Activated CD4-positive, alpha-beta T cell treated with anti-CD3 and anti-CD28 coated beads, Interleukin-2, amount 50 U/mL, for 4 hours (primary cell): ENCODE results near the gene MTR.
"Not testable (repeated sequence)": the region's sequence is repeated elsewhere in the genome, so short reads cannot be mapped to it uniquely, and the experiment has no call there.

Source experiments
- DNase-seq, 2 experiments: peaks; one replicate each; pipeline ENCODE4 v3.0.0-alpha.2; 2020

MTR gene

DNA sequence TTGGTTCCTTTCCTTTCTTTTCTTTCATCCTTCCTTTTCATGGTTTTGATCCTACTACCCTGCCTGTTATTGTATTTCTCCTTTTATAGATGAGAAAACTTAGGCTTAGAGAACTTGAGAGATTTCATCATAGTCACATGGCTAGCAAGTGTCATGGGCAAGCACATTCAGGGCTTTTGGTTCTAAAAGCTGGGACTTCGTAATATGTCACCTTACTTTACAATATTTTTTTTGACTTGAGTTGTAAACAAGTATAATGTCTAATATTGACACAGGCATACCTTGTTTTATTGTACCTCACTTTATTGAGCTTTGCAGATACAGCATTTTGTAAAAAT lies 70.7 kb downstream of the MTR start:
- DNase-seq, result no peak

DNA sequence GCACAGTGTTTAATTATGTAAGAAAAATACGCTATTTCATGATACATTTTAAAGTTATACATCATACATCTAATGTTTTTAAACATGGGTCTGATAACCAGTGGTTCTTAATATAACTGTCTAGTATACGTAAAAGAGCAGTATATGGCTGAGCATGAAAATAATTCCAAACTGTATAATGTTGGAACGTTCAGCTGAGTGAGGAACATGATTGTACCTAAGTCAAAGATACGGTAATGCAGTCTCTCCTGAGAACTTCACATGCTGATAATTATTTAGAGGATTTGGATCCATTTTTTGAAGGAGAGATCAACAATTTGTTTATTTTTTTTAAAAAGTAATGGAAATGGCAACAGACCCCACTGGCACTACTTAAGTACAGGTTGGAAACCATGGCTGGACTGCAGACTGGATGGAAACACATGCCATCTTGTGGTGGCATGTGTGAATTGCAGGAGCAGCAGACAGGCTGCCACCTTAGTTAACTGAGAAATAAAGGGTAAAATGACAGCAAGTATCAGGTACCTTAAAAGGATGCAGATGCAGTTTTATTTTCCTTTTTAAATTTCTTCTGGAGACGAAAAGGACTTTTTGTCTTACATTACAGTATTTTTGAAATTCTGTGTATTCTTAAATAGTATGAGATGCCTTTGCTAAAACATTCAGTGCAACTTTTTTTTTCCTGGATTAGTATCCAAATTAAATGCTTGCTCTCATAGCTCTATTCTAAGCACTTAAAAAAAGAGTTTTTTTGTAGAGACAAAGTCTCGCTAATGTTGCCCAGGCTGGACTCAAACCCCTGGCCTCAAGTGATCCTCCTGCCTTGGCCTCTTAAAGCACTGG lies 73.8 kb downstream of the MTR start:
- DNase-seq, result peak; percentile 17 to 26

DNA sequence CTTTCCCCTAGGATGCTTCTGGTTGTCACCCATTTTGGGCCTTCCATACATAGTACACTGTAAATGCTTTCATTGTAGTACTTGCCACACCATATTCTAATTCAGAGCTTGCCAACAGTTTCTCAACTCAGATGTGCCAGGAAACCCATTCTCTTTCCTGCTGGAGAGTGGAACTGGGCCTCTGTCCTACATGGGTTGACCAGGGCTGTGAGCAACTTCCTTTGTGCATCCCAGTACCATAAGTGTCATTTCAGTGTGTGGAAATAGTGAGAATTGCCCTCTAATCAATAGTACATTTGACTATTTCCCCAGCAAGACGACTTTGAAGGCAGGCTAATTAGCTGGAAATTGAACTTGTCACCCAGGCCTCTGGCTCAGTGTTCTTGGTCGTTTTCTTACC lies 74.8 kb downstream of the MTR start:
- DNase-seq, result no peak

DNA sequence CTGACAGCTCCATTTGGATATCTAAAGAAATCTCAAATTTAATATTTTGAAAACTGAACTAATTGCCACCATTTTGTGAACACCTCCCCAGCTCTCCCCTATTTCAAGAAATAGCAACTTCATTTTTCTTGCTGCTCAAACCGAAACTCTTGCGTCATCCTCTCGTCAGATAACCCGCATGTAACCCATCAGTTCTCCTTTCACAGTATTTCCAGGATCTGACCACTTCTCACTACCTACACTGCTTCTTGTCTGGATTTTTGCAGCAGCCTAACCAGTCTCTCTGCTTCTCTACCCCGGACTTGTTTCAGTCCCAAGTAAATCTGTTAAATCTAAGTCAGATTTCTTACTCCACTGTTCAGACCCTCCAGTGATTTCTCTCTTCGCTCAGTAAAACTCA lies 75.6 kb downstream of the MTR start:
- no peak for DNase-seq

DNA sequence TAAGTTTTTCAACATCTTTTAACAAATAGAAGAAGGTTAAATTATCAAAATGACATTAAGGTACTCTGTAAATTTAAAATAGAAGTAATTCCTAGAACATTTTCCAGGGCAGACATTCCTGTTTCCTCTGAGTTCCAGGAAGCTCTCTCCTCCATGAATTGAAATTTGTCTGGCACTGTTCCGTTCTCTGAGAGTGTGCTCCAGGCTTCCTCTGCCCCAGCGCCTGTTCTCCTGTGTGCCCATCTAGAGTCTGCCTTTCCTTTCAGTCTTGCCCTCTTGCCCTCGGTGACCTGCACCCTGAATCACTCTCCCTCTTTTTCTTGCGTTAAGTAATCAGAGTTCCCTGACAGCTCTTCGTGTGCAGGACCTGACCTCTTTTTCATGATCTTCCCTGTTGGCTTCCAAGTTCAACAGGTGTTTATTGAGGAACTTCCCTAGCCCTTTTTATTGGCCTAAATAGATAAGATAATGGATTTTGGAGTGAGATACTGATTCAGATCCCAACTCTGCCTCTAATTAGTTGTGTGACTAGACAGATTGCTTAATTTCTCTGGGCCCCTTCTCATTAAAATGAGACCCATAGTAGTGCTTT lies 77.1 kb downstream of the MTR start:
- DNase-seq, result no peak

DNA sequence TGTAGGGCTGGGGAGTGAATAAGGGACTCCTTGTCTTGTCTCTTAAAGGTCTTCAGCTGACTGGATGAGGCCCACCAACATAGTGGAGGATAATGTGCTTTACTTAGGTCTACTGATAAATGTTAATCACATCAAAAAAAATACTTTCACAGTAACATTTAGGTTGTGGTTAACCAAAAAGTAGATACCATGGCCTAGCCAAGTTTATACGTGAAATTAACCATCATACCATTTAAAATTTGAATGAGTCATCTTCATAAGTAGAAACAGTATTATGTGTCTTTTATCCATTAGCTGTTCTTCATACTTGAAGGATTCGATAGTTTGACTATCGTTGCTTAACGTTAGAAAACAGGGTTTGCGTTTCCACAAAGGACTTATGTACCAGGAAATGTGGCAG lies 80.9 kb downstream of the MTR start:
- DNase-seq, result no peak

DNA sequence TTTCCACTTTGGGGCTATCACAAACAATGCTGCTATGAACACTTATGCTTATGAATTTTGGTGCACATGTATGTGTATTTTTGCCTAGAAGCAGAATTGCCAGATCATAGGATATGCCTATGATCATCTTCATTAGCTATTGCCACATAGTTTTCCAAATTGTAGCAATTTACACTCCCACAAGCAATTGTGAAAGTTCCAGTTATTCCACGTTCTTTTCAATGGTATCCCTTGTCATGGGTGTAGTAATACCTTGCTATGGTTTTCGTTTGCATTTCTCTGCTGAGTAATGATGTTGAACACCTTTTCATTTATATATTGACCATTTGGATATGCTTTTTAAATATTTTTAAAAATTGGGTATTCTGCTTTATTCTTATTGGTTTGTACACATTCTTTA lies 82.6 kb downstream of the MTR start:
- DNase-seq, result no peak

DNA sequence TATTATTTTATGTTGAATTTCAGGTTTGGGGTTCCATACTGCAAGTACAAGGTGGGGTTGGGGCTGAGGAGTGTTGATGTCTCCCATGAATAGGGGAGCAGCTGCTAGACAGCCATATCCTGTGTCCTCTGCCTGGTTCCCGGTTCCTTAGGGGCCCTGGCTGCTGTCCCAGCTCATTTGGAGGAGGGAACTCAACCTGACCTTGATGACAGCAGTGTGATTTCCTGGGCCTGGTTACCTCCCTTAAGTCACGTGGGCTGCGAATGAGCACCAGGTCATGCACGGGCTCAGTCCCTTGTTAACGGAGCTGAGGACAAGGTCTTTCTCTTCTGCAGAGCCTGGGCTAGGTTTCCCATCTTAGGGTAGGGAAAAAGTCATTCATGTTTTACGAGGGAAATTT lies 85.1 kb downstream of the MTR start:
- no peak for DNase-seq

DNA sequence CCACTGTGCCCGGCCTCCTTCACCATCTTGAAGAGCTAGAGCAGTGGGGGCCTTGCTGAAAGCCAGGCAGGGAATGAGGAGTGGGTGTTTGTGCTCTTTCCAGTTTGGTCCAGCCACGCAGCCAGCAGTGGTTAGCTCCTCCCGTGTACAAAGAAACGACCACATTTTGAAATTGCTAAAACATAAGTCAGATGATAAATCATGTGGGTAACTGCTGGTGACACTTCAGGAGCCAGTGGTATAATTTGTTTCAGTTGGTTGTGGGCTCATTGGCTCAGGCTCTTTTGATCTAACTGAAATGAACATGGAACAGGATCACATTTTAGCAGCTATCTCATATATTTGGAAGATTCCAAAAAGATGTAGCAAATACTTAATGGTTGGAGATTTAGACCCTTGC lies 87.6 kb downstream of the MTR start:
- DNase-seq, result no peak

DNA sequence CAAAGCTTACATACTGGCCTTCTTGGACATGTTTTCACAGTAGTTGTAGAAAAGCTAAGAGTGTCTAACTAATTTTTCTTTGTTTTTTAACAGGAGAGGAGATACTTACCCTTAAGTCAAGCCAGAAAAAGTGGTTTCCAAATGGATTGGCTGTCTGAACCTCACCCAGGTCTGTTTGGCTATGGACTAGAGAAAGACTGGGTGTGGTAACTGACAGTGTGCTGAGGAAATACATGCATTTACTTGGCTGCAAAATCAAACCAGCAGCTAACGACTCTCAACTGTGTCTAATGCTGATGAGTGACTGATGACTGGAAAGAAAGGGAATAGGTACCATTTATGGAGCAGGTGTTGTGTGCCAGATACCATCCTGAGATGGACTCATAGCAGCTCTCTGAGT lies 91.1 kb downstream of the MTR start:
- no peak for DNase-seq

DNA sequence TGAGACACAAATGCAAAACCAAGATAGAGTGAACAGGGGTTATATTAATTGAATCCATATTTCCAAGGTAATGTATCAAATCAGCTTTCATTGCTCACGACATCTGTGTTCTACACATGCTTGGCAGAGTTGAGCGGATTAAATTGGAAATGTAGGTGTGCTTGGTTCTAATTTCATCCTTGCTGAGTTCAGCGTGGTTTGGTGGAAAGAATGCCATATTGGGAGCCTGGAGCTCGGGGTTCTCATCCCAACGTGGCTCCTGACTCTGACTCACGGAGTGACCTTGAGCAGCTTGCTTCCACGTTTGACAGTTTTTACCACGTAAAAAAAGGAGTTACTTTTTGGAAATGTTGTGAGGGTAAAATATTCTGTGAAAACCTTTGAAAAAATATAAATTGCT lies 92.0 kb downstream of the MTR start:
- DNase-seq, result no peak

DNA sequence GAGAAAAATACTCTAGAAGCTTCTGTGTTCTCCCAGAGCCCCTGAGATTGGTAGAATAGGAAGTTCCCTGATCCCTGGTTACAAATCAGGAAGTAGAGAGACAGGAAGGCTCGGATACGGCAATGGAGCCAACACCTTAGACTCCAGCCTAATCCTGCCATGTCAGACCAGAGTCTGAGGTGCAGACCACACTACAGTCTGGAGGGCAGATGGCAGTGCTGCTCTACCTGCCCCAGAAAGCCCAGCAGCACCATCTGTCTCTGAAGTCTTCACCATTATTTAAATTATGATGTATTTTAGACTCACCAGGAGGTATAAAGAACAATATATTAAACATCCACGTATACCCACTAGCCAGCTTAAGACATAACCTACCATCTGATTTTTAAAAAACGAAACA lies 93.0 kb downstream of the MTR start:
- no peak for DNase-seq

DNA sequence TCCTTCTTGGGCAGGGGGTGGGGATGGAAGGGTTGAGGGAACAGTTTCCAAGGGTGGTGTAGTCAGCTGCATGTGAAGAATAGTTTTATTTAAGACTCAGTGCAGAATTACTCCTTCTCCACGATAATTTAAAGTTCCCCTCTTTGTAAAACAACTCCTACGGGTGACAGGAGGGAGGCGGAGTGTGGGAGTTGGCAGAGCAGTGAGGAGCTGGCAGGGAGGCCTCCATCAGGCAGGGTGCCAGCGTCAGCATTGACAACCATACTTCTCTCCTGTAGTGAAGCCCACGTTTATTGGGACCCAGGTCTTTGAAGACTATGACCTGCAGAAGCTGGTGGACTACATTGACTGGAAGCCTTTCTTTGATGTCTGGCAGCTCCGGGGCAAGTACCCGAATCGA lies 93.8 kb downstream of the MTR start:
- no peak for DNase-seq

DNA sequence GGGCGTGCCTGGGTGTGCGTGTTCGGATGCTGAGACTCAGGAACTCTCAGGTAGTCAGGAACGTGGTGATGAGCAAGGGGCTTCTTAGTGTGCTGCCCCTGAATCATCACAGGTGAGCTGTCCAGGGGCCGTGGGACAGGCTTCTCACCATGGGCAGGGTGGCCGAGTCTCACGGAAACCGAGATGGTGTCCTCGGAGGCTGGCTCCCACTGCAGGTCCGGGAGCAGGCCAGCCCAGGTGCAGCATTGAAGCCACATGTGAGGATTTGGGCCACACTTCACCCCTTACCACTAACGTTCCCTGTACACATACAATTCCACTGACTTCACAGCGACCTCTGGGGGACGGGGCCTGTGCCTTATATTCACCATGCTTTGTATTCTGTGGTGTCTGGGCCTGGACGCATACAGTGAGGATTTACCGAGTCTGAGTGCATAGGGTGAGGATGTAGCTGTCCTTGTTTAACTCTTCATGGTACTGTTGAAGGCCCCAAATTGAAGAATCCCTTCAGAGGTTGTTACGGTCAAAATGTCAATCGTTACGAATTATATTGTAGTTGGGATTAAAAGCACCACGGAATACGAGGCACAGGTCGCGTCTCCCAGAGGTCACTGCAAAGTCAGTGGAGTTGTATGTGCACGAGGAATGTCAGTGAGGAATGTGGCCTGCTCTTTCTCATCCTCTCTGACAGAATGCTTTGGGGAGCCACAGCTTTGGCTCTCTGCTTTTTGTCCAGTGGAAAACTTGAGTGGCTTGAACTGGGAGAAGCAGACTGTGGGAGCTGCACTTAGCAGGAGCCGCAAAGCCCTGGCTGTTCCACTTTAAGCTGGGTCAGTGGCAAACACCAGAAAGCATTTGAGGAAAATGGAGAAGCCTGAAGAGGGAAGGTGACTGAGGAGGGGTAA lies 95.3 kb downstream of the MTR start:
- no peak for DNase-seq

DNA sequence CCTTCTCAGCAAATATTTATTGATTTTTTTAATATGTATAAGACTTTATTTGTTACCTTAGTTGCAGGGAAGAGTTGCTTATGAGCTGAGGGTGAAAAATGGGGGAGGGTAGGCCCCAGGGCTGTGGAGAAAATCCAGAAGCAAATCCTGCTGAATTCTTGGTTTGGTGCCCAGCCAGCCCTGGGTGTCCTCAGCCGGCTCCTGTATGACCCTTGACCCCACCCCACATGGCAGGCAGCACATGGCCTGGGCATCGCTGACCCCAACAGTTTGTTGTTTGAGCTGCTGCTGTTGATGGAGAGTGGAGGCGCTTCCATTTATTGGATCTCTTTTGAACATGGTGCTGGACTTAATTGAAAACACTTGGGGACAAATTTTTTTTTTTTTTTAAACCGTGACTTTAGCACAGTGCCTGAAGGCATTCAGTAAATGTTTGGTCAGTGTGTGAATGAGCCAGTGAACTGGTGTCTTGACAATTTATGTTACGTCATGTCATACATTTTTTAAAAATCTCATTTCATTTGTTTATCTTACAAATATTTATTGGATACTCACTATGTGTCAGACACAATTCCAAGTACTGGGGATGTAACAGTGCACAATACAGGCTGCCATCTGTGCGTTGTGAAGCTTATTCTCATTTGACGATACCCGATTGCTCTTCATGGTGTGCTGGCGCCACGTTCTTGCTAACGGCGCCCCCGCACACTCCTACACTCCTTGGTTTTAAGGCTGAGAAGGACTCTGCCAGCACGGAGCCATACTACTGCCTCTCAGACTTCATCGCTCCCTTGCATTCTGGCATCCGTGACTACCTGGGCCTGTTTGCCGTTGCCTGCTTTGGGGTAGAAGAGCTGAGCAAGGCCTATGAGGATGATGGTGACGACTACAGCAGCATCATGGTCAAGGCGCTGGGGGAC lies 98.8 kb downstream of the MTR start:
- DNase-seq, result no peak

DNA sequence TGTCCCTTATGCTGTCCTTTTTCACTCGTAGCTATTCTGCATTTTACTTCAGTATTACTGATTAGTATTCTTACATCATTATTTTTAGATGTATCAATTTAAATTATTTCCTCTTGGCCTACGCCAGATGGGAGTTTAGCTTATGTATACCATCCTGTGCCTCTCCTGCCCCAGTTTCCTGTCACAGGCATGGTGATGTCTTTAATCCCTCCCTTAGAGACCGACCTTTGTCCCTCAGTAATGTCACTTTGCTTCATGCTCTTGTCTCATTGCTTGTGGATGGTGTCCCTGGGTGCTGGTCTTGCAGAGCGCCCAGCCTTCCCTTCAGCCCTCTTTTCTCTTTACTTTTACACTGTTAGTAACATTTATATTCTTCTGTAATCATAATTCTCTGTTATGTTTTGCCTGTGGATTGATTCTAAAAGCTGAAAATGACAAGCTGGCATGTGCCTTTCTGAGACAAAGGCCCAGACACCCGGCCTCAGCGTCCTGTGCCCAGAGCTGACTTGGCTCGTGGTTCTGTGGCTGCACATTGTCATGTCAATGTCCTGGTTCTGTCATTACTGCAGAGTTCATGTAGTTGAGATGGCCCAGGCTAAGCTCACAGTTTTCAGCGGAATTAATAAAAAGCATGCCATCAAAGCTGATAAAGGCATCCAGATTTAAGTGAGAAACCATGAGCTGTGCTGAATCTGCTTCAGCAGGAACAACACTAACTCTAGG lies 100.7 kb downstream of the MTR start:
- no peak for DNase-seq

DNA sequence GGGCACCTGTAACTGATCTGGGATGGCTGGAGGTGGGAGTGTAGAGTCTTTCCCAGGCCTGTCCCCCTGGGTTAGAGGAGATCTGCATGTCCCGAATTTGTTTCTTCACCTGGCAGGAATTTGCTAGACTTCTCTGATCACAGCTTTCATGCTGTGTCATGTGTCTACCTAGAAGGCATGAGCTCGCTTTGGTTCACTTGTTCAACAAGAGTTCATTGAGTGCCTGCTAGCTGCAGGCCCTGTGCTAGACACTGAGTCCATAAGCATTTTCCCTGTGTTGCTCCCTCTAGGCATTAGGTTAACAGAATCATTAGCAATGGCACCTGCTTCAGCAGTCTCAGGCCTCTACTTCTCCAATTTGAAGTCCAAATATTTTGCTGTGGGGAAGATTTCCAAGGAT lies 101.6 kb downstream of the MTR start:
- DNase-seq, result no peak

DNA sequence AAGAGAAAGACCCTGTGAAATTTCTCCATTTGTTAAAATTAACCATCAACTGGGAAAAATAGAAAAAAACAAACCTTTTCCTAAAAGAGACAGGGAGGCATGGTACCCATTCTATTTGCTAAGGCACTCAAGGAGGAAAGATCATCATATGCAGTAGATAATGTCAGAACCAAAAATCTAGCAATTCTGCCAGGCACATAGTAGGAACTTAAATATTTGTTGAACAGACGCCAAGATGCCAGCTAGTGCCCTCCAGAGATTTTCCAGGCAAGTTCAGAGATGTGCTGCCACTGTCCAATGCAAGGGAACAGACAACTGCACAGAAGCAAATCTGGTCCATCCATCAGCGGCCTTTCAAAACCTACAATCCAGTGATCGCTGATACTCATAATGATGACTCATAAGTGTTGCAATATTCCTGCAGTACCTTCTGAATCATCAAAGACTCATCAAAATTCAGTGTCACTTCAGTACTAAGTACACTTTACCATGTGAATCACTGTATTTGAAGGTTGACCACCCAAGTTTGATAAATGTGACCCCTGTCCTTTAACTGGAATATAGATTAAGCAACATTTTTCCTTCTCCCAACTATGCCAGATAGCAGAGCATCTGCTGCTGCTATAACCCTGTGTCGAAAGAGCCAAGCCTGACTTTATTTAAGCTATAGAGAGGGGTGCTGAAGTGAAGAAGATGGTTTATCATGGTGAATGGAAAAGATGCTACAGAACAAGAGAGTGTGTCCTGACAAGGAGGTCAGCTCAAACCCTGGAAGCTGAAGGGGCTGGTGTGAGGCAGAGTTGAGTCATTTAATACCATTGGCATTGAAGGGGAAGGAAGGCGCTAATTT lies 110.0 kb downstream of the MTR start:
- DNase-seq, result no peak

DNA sequence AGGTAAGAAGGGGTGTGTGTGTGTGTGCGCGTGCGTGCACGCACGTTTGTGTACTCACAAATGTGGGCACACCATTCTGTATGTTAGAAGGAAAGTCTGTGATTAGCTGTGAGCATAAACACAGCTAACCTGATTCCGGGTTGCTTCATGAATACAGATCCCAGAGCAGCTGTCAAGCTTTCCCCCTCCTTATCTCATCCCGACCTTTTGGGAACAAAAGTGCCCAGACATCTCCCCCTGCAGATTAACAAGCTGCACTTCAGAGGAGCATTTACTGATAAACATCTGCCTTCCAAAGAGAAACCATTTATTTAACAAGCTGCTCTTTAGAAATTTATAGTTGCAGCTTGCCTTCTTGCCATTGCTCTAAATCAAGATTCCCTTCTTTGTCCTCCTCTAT lies 112.1 kb downstream of the MTR start:
- no peak for DNase-seq

DNA sequence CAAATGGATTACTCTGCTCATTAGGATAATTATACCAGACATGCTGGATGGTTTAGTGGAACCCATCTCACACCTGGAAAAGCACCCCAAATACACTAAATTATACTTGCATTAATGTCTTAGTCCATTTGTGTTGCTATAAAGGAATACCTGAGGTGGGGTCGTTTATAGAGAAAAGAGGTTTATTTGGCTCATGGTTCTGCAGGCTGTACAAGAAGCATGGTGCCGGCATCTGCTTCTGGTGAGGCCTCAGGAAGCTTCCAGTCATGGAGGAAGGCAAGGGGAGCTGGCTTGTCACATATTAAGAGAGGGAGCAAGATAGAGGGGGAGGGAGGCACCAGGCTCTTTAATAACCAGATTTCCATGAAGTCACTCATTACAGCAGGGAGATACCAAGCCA lies 113.6 kb downstream of the MTR start:
- DNase-seq, result no peak

DNA sequence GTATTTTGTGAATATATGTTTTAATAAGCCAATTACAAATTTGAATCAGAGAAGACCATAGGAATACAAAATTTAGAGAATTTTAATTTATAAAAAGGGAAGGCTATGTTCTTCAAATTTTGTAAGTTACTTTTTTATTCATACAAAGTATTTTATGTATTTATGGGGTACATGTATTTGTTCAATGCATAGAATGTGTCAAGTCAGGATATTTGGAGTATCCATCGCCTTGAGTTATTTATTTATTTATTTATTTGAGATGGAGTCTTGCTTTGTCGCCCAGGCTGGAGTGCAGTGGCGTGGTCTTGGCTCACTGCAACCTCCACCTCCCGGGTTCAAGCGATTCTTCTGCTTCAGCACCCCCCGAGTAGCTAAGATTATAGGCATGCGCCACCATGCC lies 116.0 kb downstream of the MTR start:
- not testable (repeated sequence) for DNase-seq
